CD14-positive monocyte (primary cell): ENCODE measurements around the gene IGFBP7. TPM values are rescaled to one million over a fixed set of nuclear protein-coding genes. Genes with fewer than 3 reads are reported as not detected.

Experiments
- DNase-seq, 3 donors: peaks; one replicate each; pipeline ENCODE4 v3.0.0-alpha.2; 2011 to 2022
- H2AFZ ChIP-seq: 2 replicates; pipeline ENCODE4 v1.6.0; 2012; ENCODE audit warnings: mild to moderate bottlenecking, low read depth, low read length, inconsistent platforms; ENCODE audit not compliant: insufficient read depth, poor library complexity, severe bottlenecking
- H3K27ac ChIP-seq, 2 donors: 1 replicate in 1 of 2; 2 replicates in 1 of 2; pipeline ENCODE4 v1.5.1; 2012 to 2013; ENCODE audit warnings: low read length in 2 of 2, control low read depth in 1 of 2, inconsistent platforms in 1 of 2, low read depth in 1 of 2, mild to moderate bottlenecking in 1 of 2
- H3K27me3 ChIP-seq, 2 donors: one replicate each; pipeline versions ENCODE4 v1.6.0 to v1.6.1; 2011 to 2013; ENCODE audit warnings: low read length in 2 of 2; ENCODE audit not compliant: control insufficient read depth in 2 of 2, insufficient read depth in 2 of 2
- H3K36me3 ChIP-seq, 2 donors: replicated peaks in 1 of 2; 1 replicate in 1 of 2; 2 replicates in 1 of 2; pipeline versions ENCODE4 v1.5.1 to v1.6.1; 2012 to 2013; ENCODE audit warnings: low read length in 2 of 2, control low read depth in 1 of 2, inconsistent platforms in 1 of 2, mild to moderate bottlenecking in 1 of 2; ENCODE audit not compliant: insufficient read depth in 2 of 2, control insufficient read depth in 1 of 2
- H3K4me1 ChIP-seq, 2 donors: 1 replicate in 1 of 2; 2 replicates in 1 of 2; pipeline versions ENCODE4 v1.5.1 to v1.6.1; 2012 to 2013; ENCODE audit warnings: low read length in 2 of 2, control low read depth in 1 of 2, inconsistent platforms in 1 of 2, mild to moderate bottlenecking in 1 of 2, moderate library complexity in 1 of 2; ENCODE audit not compliant: insufficient read depth in 2 of 2, control insufficient read depth in 1 of 2
- H3K4me2 ChIP-seq: replicated peaks from 2 replicates; pipeline ENCODE3; 2012; ENCODE audit warnings: low read length, moderate library complexity, mild to moderate bottlenecking; ENCODE audit not compliant: poor library complexity, severe bottlenecking; ENCODE audit errors: extremely low read depth
- H3K4me3 ChIP-seq, 3 experiments: fragments of 200-600 bp in 1 of 3; sonication (generic) in 1 of 3; replicated peaks in 1 of 3; 1 replicate in 2 of 3; 2 replicates in 1 of 3; pipeline ENCODE4 v1.5.1; 2011 to 2013; ENCODE audit warnings: low read length in 3 of 3, mild to moderate bottlenecking in 3 of 3, control low read depth in 2 of 3, low read depth in 2 of 3, inconsistent platforms in 1 of 3, moderate library complexity in 1 of 3
- H3K79me2 ChIP-seq: 2 replicates; pipeline ENCODE4 v1.6.0; 2012; ENCODE audit warnings: mild to moderate bottlenecking, control low read depth, inconsistent platforms, low read length, moderate library complexity; ENCODE audit not compliant: insufficient read depth
- H3K9ac ChIP-seq: 2 replicates; pipeline ENCODE4 v1.6.0; 2017; ENCODE audit warnings: low read length, mild to moderate bottlenecking; ENCODE audit not compliant: insufficient read depth, poor library complexity, severe bottlenecking
- H3K9me3 ChIP-seq, 2 donors: replicated peaks in 1 of 2; 1 replicate in 1 of 2; 2 replicates in 1 of 2; pipeline versions ENCODE4 v1.5.1 to v1.6.1; 2012 to 2013; ENCODE audit warnings: low read length in 2 of 2, control low read depth in 1 of 2; ENCODE audit not compliant: control insufficient read depth in 1 of 2, insufficient read depth in 1 of 2
- H4K20me1 ChIP-seq: 2 replicates; pipeline ENCODE4 v1.6.0; 2012; ENCODE audit warnings: mild to moderate bottlenecking, low read length, control low read depth, moderate library complexity; ENCODE audit not compliant: insufficient read depth
- H3K27ac Mint-ChIP-seq, 7 donors: one replicate each; pipeline ENCODE4 v1.8.0; 2020; ENCODE audit warnings: mild to moderate bottlenecking in 7 of 7, mixed read lengths in 7 of 7, moderate library complexity in 6 of 7, inconsistent platforms in 2 of 7
- H3K27me3 Mint-ChIP-seq, 3 donors: one replicate each; pipeline ENCODE4 v1.8.0; 2021 to 2022; ENCODE audit warnings: low read depth in 3 of 3, mild to moderate bottlenecking in 3 of 3, mixed read lengths in 3 of 3, moderate library complexity in 3 of 3, inconsistent platforms in 1 of 3
- H3K36me3 Mint-ChIP-seq, 2 donors: one replicate each; pipeline ENCODE4 v1.8.0; 2020; ENCODE audit warnings: mixed read lengths in 2 of 2, inconsistent platforms in 1 of 2, mild to moderate bottlenecking in 1 of 2
- H3K4me1 Mint-ChIP-seq: one replicate; pipeline ENCODE4 v1.8.0; 2020; ENCODE audit warnings: mild to moderate bottlenecking, mixed read lengths
- H3K4me3 Mint-ChIP-seq, 2 donors: one replicate each; pipeline ENCODE4 v1.8.0; 2020; ENCODE audit warnings: mild to moderate bottlenecking in 2 of 2, mixed read lengths in 2 of 2, moderate library complexity in 1 of 2
- H3K9me3 Mint-ChIP-seq, 7 donors: one replicate each; pipeline ENCODE4 v1.8.0; 2020 to 2022; ENCODE audit warnings: mixed read lengths in 7 of 7, mild to moderate bottlenecking in 6 of 7, moderate library complexity in 6 of 7, inconsistent platforms in 2 of 7
- WGBS: methylation state at CpG from one replicate; pipeline ENCODE4 v1.1.5; 2013; ENCODE audit warnings: missing lambda C conversion rate; ENCODE audit not compliant: insufficient coverage; 5-methylcytosine and 5-hydroxymethylcytosine counted together
- intact Hi-C, 2 donors: fragments of 100-400 bp; cut with micrococcal nuclease; formaldehyde crosslinking; loops; one replicate each; pipeline versions ENCODE4 v1.15.0 to v1.15.1; 2023
- polyA plus RNA-seq, 3 donors: library from polyadenylated mRNA; depleted of rRNA in 1 of 3; unstranded in 2 of 3; stranded (reverse) in 1 of 3; fragments of 300-500 nt in 2 of 3; fragments of >200 nt in 1 of 3; fragmentation: Illumina TruSeq in 2 of 3; gene quantifications; 1 replicate in 2 of 3; 2 replicates in 1 of 3; pipeline ENCODE4 v1.2.3, GENCODE V29; 2012 to 2021
- TF ChIP-seq, protein P1 (sequence below): fragments of 200-600 bp; IDR thresholded peaks from one replicate; pipeline ENCODE4 v1.8.0; 2022; ENCODE audit warnings: antibody characterized with exemption, mild to moderate bottlenecking

IGFBP7 gene
- polyA plus RNA-seq, 3 donors = 23.1 to 53.1 (median 46.9) TPM

DNA sequence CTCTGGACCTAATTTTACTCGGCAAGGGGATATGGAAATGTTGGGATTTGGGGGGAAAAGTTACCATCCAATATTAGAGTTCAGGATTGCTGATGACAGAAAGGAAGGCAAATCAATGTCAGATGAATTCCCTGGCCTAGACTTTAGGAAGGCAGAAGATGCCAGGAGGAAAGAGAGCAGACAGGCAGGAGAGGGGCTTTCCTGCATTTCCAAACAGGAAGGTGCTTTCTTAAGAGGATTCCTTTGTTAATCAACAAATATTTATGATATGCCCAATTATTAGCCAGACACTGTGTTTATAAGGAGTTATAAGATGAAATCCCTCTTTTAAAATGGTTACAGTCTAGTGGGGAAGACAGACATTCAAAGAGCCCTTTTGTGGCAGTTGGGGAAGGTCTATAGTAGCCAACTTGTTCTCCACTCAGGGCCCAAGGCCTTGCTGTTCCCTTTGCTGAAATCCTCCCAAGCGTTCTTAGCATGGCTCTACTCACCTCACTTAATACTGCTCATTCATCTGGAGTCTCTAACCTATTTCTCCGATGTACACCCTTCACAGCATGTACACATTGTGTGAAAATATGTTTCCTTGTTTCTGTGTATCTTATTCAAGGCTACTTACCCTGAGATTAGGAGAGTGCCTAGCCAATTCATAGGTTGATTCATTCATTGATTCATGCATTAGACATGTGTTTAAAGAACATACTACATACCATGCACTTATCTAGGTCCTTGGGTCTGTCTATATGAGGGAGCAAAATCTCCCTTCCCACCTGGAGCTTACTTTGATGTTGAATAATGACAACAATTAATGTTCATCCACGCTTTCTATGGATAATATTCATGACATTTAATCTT lies 5.3 kb downstream of the IGFBP7 start:
- H3K27me3 Mint-ChIP-seq = peaks cover 1 to 2% (median 2%) of the 10 kb centered on the region in 3 donors
- H3K4me1 ChIP-seq = peaks cover 8 to 9% of the 10 kb centered on the region in 2 donors
- no CpG with 5 or more reads among the region's 4 CpGs for WGBS
- no peak overlapping the region for H3K27ac Mint-ChIP-seq
- peaks cover 0 to 1% (median 0%) of the 10 kb centered on the region in 7 donors for H3K9me3 Mint-ChIP-seq
- H3K4me2 ChIP-seq = no peak overlapping the region
- H3K9me3 ChIP-seq = no peaks in the 10 kb centered on the region
- peaks cover 3 to 4% of the 10 kb centered on the region in 2 donors for H3K36me3 Mint-ChIP-seq
- peaks cover 94% of the 10 kb centered on the region for H3K79me2 ChIP-seq
- peak in 1 of 3 donors; percentile 17 for DNase-seq
- intact Hi-C loops = no loop called here
- no peak overlapping the region for H3K4me3 Mint-ChIP-seq
- no peak overlapping the region for H2AFZ ChIP-seq
- H4K20me1 ChIP-seq = no peaks in the 10 kb centered on the region
- H3K27ac ChIP-seq = no peak overlapping the region
- TF ChIP-seq, protein P1, sequence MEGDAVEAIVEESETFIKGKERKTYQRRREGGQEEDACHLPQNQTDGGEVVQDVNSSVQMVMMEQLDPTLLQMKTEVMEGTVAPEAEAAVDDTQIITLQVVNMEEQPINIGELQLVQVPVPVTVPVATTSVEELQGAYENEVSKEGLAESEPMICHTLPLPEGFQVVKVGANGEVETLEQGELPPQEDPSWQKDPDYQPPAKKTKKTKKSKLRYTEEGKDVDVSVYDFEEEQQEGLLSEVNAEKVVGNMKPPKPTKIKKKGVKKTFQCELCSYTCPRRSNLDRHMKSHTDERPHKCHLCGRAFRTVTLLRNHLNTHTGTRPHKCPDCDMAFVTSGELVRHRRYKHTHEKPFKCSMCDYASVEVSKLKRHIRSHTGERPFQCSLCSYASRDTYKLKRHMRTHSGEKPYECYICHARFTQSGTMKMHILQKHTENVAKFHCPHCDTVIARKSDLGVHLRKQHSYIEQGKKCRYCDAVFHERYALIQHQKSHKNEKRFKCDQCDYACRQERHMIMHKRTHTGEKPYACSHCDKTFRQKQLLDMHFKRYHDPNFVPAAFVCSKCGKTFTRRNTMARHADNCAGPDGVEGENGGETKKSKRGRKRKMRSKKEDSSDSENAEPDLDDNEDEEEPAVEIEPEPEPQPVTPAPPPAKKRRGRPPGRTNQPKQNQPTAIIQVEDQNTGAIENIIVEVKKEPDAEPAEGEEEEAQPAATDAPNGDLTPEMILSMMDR = no peak
- H3K9ac ChIP-seq = no peak overlapping the region
- no peak overlapping the region for H3K4me3 ChIP-seq
- no peaks in the 10 kb centered on the region for H3K27me3 ChIP-seq
- peaks cover 0 to 8% of the 10 kb centered on the region in 2 donors for H3K36me3 ChIP-seq
- peaks cover 26% of the 10 kb centered on the region for H3K4me1 Mint-ChIP-seq

DNA sequence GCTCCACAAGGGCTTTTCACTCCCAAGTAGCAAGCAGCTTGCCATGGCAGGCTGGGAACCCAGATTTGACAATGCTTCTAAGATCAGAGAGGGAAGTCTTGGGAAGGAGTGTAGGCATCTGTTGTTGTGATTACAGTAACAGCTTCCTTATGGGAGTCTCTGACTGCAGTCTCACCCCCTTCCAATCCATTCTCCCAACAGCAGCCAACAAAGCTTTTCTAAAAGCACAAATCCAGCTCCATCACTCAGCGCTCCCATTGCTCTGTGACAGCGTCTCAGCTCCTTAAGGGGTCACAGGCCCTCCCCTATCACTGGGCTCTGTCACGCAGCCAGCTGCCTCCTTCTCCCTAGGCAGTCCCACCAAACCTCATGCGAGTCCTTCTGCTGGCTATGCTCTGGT lies 7.1 kb downstream of the IGFBP7 start:
- Histone ChIP-seq H3K27ac (no peak overlapping the region), H3K9ac (no peak overlapping the region), H2AFZ (no peak overlapping the region), H3K4me2 (no peak overlapping the region), H4K20me1 (no peaks in the 10 kb centered on the region), H3K9me3 (no peaks in the 10 kb centered on the region), H3K4me3 (no peak overlapping the region), H3K79me2 (peaks cover 98% of the 10 kb centered on the region), H3K36me3 (peaks cover 0 to 8% of the 10 kb centered on the region in 2 donors), H3K4me1 (no peaks in the 10 kb centered on the region), H3K27me3 (no peaks in the 10 kb centered on the region)
- H3K9me3 Mint-ChIP-seq = no peaks in the 10 kb centered on the region
- intact Hi-C loops = no loop called here
- WGBS = 100% methylated on average over 2 of the region's 4 CpGs
- H3K27ac Mint-ChIP-seq = peak overlapping the region in 3 of 7 donors; percentile 33 to 39 (median 37)
- H3K4me3 Mint-ChIP-seq = no peak overlapping the region
- DNase-seq = no peak
- TF ChIP-seq, protein P1 = no peak
- peaks cover 0 to 2% (median 2%) of the 10 kb centered on the region in 3 donors for H3K27me3 Mint-ChIP-seq
- peaks cover 13% of the 10 kb centered on the region for H3K4me1 Mint-ChIP-seq
- peaks cover 4 to 10% of the 10 kb centered on the region in 2 donors for H3K36me3 Mint-ChIP-seq
